Liver (tissue), 9 donors: ENCODE measurements around the gene NFKB2. TPM values are rescaled to one million over a fixed set of nuclear protein-coding genes. Genes with fewer than 3 reads are reported as not detected.

Experiments used
- DNase-seq: peaks from one replicate; pipeline ENCODE4 v3.0.0-alpha.2; 2017; ENCODE audit warnings: low spot score
- H3K27ac ChIP-seq, 2 donors: one replicate each; pipeline ENCODE4 v1.7.0; 2013; ENCODE audit warnings: inconsistent platforms in 2 of 2, low read length in 2 of 2, control low read depth in 1 of 2, low read depth in 1 of 2, mild to moderate bottlenecking in 1 of 2
- H3K27me3 ChIP-seq, 4 donors: one replicate each; pipeline versions ENCODE4 v1.6.1 to v1.7.0; 2013; ENCODE audit warnings: low read length in 3 of 4, inconsistent platforms in 1 of 4, mild to moderate bottlenecking in 1 of 4, moderate library complexity in 1 of 4; ENCODE audit not compliant: control insufficient read depth in 4 of 4, insufficient read depth in 4 of 4
- H3K36me3 ChIP-seq, 4 donors: one replicate each; pipeline versions ENCODE4 v1.6.1 to v1.7.0; 2013; ENCODE audit warnings: low read length in 3 of 4, mild to moderate bottlenecking in 3 of 4, low read depth in 1 of 4, moderate library complexity in 1 of 4; ENCODE audit not compliant: control insufficient read depth in 4 of 4, insufficient read depth in 3 of 4
- H3K4me1 ChIP-seq, 4 donors: one replicate each; pipeline versions ENCODE4 v1.6.1 to v1.7.0; 2013; ENCODE audit warnings: low read length in 3 of 4, mild to moderate bottlenecking in 3 of 4, moderate library complexity in 1 of 4; ENCODE audit not compliant: control insufficient read depth in 4 of 4, insufficient read depth in 4 of 4
- H3K4me3 ChIP-seq, 3 donors: one replicate each; pipeline versions ENCODE4 v1.6.1 to v1.7.0; 2013; ENCODE audit warnings: low read length in 3 of 3, control low read depth in 1 of 3, low read depth in 1 of 3, mild to moderate bottlenecking in 1 of 3
- H3K9ac ChIP-seq, 2 donors: one replicate each; pipeline ENCODE4 v1.7.0; 2013; ENCODE audit warnings: low read length in 2 of 2, mild to moderate bottlenecking in 2 of 2, moderate library complexity in 2 of 2, control low read depth in 1 of 2, low read depth in 1 of 2
- H3K9me3 ChIP-seq, 4 donors: one replicate each; pipeline versions ENCODE4 v1.6.1 to v1.7.0; 2013; ENCODE audit warnings: low read length in 3 of 4; ENCODE audit not compliant: control insufficient read depth in 4 of 4
- EGR1 ChIP-seq, 2 donors: IDR thresholded peaks; 2 replicates each; pipeline ENCODE4 v1.6.1; 2016 to 2018; ENCODE audit warnings: antibody characterized with exemption in 2 of 2, low read depth in 2 of 2
- FOXA1 ChIP-seq: IDR thresholded peaks from 2 replicates; pipeline ENCODE4 v1.6.1; 2016; ENCODE audit warnings: antibody characterized with exemption
- FOXA2 ChIP-seq: IDR thresholded peaks from 2 replicates; pipeline ENCODE4 v1.6.1; 2016; ENCODE audit warnings: antibody characterized with exemption
- GABPA ChIP-seq, 2 donors: IDR thresholded peaks in 1 of 2; conservative IDR thresholded peaks in 1 of 2; 2 replicates each; pipeline ENCODE4 v1.6.1; 2016; ENCODE audit warnings: antibody characterized with exemption in 2 of 2, mild to moderate bottlenecking in 1 of 2, moderate library complexity in 1 of 2
- HNF4A ChIP-seq, 2 donors: conservative IDR thresholded peaks; 2 replicates each; pipeline ENCODE4 v1.6.1; 2016; ENCODE audit warnings: antibody characterized with exemption in 2 of 2, mild to moderate bottlenecking in 2 of 2
- HNF4G ChIP-seq: IDR thresholded peaks from 2 replicates; pipeline ENCODE4 v1.6.1; 2016; ENCODE audit warnings: antibody characterized with exemption
- JUND ChIP-seq, 2 donors: IDR thresholded peaks; 2 replicates each; pipeline ENCODE4 v1.6.1; 2016; ENCODE audit warnings: antibody characterized with exemption in 2 of 2
- NR2F2 ChIP-seq: IDR thresholded peaks from 2 replicates; pipeline ENCODE4 v1.6.1; 2016; ENCODE audit warnings: antibody characterized with exemption
- RAD21 ChIP-seq, 2 donors: IDR thresholded peaks; 2 replicates each; pipeline ENCODE4 v1.6.1; 2016; ENCODE audit warnings: antibody characterized with exemption in 2 of 2, mild to moderate bottlenecking in 2 of 2
- RXRA ChIP-seq, 2 donors: IDR thresholded peaks; 2 replicates each; pipeline ENCODE4 v1.6.1; 2017 to 2018; ENCODE audit warnings: antibody characterized with exemption in 2 of 2, mild to moderate bottlenecking in 1 of 2
- SP1 ChIP-seq: IDR thresholded peaks from 2 replicates; pipeline ENCODE4 v1.6.1; 2018; ENCODE audit warnings: antibody characterized with exemption, mild to moderate bottlenecking
- TAF1 ChIP-seq: conservative IDR thresholded peaks from 2 replicates; pipeline ENCODE4 v1.6.1; 2016; ENCODE audit warnings: antibody characterized with exemption, mild to moderate bottlenecking
- whole genome bisulfite sequencing: extraction: QIAGEN DNeasy Blood & Tissue Kit; methylation state at CpG from one replicate; pipeline ENCODE4 v1.1.7; 2013; 5-methylcytosine and 5-hydroxymethylcytosine counted together
- polyA plus RNA-seq, 2 donors: library from polyadenylated mRNA; stranded (reverse) in 1 of 2; unstranded in 1 of 2; fragments of 200-250 nt in 1 of 2; fragments of >200 nt in 1 of 2; fragmentation: Nextera tagmentation in 1 of 2; extraction: Ambion mirVana in 1 of 2; gene quantifications; one replicate each; pipeline versions ENCODE4 v1.2.1 to v1.2.3, GENCODE V29; 2013 to 2015
- total RNA-seq, 2 donors: library from RNA; depleted of rRNA; stranded (reverse); fragments of >200 nt; gene quantifications; one replicate each; pipeline ENCODE4 v1.2.3, GENCODE V29; 2014
- TF ChIP-seq, protein P1 (sequence below): IDR thresholded peaks from 2 replicates; pipeline ENCODE4 v1.6.1; 2016; ENCODE audit warnings: antibody characterized with exemption
- TF ChIP-seq, protein P2 (sequence below): IDR thresholded peaks from 2 replicates; pipeline ENCODE4 v1.6.1; 2016; ENCODE audit warnings: antibody characterized with exemption, mild to moderate bottlenecking
- TF ChIP-seq, protein P3 (sequence below): fragments of 150-350 bp; IDR thresholded peaks from 2 replicates; pipeline ENCODE4 v1.5.1; 2017; ENCODE audit warnings: improper control_type of control experiment, low read depth, low read length; ENCODE audit not compliant: missing input control
- TF ChIP-seq, protein P4 (sequence below): IDR thresholded peaks from 2 replicates; pipeline ENCODE4 v1.6.1; 2016; ENCODE audit warnings: antibody characterized with exemption
- TF ChIP-seq, protein P5 (sequence below): IDR thresholded peaks from 2 replicates; pipeline ENCODE4 v1.6.1; 2016; ENCODE audit warnings: antibody characterized with exemption
- donor health status: healthy.
- donor health status: healthy.
- donor health status: healthy.
- donor health status: healthy.
- donor health status: healthy.

Gene NFKB2
- total and polyA plus RNA-seq, 4 donors = 1.8 to 8.5 (median 7.1) TPM

DNA sequence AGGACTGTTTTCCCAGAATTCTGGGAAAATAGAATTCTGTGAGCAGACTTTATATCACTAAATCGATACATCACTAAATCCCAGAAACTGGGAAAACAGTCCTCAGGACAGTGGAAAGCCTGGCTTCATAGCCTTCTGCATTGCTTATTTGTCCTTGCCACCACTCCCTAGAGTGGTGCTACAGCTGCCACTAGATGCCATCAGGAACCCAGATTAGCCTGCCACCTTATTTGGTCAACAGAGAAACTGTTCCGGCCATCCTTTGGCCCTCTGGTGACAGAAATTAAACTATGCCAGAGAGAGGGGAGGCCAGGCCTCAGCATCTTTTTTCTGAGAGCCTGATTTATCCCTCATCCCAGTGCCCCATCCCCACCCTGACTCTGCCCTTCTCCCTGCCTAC, 19.6 kb upstream of the NFKB2 start:
- TF ChIP-seq TAF1 = no peak
- no peak for TF ChIP-seq JUND (IDR thresholded peaks at IDR 0.05)
- TF ChIP-seq SP1 = no peak
- no peak for TF ChIP-seq HNF4G
- TF ChIP-seq, protein P1, sequence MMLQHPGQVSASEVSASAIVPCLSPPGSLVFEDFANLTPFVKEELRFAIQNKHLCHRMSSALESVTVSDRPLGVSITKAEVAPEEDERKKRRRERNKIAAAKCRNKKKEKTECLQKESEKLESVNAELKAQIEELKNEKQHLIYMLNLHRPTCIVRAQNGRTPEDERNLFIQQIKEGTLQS = no peak
- TF ChIP-seq, protein P2, sequence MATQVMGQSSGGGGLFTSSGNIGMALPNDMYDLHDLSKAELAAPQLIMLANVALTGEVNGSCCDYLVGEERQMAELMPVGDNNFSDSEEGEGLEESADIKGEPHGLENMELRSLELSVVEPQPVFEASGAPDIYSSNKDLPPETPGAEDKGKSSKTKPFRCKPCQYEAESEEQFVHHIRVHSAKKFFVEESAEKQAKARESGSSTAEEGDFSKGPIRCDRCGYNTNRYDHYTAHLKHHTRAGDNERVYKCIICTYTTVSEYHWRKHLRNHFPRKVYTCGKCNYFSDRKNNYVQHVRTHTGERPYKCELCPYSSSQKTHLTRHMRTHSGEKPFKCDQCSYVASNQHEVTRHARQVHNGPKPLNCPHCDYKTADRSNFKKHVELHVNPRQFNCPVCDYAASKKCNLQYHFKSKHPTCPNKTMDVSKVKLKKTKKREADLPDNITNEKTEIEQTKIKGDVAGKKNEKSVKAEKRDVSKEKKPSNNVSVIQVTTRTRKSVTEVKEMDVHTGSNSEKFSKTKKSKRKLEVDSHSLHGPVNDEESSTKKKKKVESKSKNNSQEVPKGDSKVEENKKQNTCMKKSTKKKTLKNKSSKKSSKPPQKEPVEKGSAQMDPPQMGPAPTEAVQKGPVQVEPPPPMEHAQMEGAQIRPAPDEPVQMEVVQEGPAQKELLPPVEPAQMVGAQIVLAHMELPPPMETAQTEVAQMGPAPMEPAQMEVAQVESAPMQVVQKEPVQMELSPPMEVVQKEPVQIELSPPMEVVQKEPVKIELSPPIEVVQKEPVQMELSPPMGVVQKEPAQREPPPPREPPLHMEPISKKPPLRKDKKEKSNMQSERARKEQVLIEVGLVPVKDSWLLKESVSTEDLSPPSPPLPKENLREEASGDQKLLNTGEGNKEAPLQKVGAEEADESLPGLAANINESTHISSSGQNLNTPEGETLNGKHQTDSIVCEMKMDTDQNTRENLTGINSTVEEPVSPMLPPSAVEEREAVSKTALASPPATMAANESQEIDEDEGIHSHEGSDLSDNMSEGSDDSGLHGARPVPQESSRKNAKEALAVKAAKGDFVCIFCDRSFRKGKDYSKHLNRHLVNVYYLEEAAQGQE = no peak
- no peak for TF ChIP-seq RAD21 (IDR thresholded peaks at IDR 0.05)
- TF ChIP-seq RXRA (IDR thresholded peaks at IDR 0.05) = no peak
- TF ChIP-seq HNF4A (conservative IDR thresholded peaks at IDR 0.05) = no peak
- no peak for TF ChIP-seq FOXA2
- TF ChIP-seq, protein P3, sequence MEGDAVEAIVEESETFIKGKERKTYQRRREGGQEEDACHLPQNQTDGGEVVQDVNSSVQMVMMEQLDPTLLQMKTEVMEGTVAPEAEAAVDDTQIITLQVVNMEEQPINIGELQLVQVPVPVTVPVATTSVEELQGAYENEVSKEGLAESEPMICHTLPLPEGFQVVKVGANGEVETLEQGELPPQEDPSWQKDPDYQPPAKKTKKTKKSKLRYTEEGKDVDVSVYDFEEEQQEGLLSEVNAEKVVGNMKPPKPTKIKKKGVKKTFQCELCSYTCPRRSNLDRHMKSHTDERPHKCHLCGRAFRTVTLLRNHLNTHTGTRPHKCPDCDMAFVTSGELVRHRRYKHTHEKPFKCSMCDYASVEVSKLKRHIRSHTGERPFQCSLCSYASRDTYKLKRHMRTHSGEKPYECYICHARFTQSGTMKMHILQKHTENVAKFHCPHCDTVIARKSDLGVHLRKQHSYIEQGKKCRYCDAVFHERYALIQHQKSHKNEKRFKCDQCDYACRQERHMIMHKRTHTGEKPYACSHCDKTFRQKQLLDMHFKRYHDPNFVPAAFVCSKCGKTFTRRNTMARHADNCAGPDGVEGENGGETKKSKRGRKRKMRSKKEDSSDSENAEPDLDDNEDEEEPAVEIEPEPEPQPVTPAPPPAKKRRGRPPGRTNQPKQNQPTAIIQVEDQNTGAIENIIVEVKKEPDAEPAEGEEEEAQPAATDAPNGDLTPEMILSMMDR = no peak
- TF ChIP-seq GABPA (IDR thresholded peaks at IDR 0.05 in 1 of 2, conservative IDR thresholded peaks at IDR 0.05 in 1 of 2) = no peak
- H3K4me3 ChIP-seq = no peak overlapping the region
- H3K9me3 ChIP-seq = no peaks in the 10 kb centered on the region
- no peak overlapping the region for H3K27ac ChIP-seq
- no peak overlapping the region for H3K9ac ChIP-seq
- WGBS = 94% methylated on average over 2 of the region's 2 CpGs
- no peaks in the 10 kb centered on the region for H3K4me1 ChIP-seq
- peaks cover 14 to 74% (median 49%) of the 10 kb centered on the region in 4 donors for H3K36me3 ChIP-seq
- H3K27me3 ChIP-seq = no peaks in the 10 kb centered on the region
- DNase-seq = no peak

DNA sequence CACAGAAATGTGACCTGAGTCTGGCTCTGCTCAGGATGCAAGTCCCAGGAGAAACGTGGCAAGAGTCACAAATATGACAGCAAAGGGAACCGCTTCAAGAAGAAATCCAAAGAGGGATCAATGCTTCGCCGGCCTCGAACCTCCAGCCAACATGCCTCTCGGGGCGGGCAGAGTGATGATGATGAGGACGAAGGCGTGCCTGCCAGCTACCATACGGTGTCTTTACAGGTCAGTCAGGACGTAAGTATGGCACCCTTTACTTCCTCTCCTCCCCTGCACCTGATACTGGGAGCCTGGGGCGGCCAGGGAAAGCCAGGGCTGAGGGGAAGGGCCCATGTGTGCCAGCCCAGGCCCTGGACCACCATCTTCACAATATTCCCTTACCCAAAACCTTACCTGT, 18.6 kb upstream of the NFKB2 start:
- Histone ChIP-seq H3K9me3 (no peaks in the 10 kb centered on the region), H3K27ac (no peak overlapping the region), H3K9ac (no peak overlapping the region), H3K4me1 (no peaks in the 10 kb centered on the region), H3K4me3 (no peak overlapping the region), H3K27me3 (no peaks in the 10 kb centered on the region), H3K36me3 (peaks cover 16 to 75% (median 47%) of the 10 kb centered on the region in 4 donors)
- WGBS = 94% methylated on average over 12 of the region's 12 CpGs
- no peak for DNase-seq
- TF ChIP-seq FOXA1 (no peak), RAD21 (IDR thresholded peaks at IDR 0.05) (no peak), TAF1 (no peak), HNF4A (conservative IDR thresholded peaks at IDR 0.05) (no peak), JUND (IDR thresholded peaks at IDR 0.05) (no peak), RXRA (IDR thresholded peaks at IDR 0.05) (no peak), EGR1 (IDR thresholded peaks at IDR 0.05; ENCODE audit: low read depth in 2 of 2) (no peak), FOXA2 (no peak), GABPA (IDR thresholded peaks at IDR 0.05 in 1 of 2, conservative IDR thresholded peaks at IDR 0.05 in 1 of 2) (no peak), SP1 (no peak), HNF4G (no peak), NR2F2 (no peak)
- TF ChIP-seq, protein P2 = no peak
- TF ChIP-seq, protein P4, sequence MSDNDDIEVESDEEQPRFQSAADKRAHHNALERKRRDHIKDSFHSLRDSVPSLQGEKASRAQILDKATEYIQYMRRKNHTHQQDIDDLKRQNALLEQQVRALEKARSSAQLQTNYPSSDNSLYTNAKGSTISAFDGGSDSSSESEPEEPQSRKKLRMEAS = no peak
- TF ChIP-seq, protein P3 = no peak
- TF ChIP-seq, protein P5, sequence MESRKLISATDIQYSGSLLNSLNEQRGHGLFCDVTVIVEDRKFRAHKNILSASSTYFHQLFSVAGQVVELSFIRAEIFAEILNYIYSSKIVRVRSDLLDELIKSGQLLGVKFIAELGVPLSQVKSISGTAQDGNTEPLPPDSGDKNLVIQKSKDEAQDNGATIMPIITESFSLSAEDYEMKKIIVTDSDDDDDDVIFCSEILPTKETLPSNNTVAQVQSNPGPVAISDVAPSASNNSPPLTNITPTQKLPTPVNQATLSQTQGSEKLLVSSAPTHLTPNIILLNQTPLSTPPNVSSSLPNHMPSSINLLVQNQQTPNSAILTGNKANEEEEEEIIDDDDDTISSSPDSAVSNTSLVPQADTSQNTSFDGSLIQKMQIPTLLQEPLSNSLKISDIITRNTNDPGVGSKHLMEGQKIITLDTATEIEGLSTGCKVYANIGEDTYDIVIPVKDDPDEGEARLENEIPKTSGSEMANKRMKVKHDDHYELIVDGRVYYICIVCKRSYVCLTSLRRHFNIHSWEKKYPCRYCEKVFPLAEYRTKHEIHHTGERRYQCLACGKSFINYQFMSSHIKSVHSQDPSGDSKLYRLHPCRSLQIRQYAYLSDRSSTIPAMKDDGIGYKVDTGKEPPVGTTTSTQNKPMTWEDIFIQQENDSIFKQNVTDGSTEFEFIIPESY = no peak
- TF ChIP-seq, protein P1 = no peak
